Stimulated activated CD8-positive, alpha-beta memory T cell treated with anti-CD3 and anti-CD28 coated beads, Interleukin-2, amount 100 ng/mL, for 1 hour (primary cell): ENCODE data around the gene CAPN13.

Experiments used
- DNase-seq, 2 donors: peaks; one replicate each; pipeline ENCODE4 v3.0.0-alpha.2; 2020; ENCODE audit warnings: low read depth in 2 of 2

The CAPN13 gene

GRCh38 chr2:30683236-30683956 lies 123.8 kb downstream of the CAPN13 start:
- DNase-seq, result no peak

GRCh38 chr2:30681022-30681421 lies 126.2 kb downstream of the CAPN13 start:
- DNase-seq, result no peak

- no peak for DNase-seq
These were observed 127.1 kb downstream of the CAPN13 start for GRCh38 chr2:30680121-30680520.

- DNase-seq, result no peak
These were observed 127.7 kb downstream of the CAPN13 start for GRCh38 chr2:30679426-30680088.

- no peak for DNase-seq
These were observed 128.7 kb downstream of the CAPN13 start for GRCh38 chr2:30678410-30679137.

- DNase-seq, result no peak
These were observed 129.3 kb downstream of the CAPN13 start for GRCh38 chr2:30677861-30678385.

- DNase-seq, result no peak
These were observed 130.0 kb downstream of the CAPN13 start for GRCh38 chr2:30677231-30677630.

- DNase-seq, result no peak
These were observed 131.5 kb downstream of the CAPN13 start for GRCh38 chr2:30675758-30676157.

- no peak for DNase-seq
These were observed 134.1 kb downstream of the CAPN13 start for GRCh38 chr2:30673127-30673526.
